Ovary (tissue), 9 donors: ENCODE data around the gene GRWD1. TPM values are rescaled to one million over a fixed set of nuclear protein-coding genes. Genes with fewer than 3 reads are reported as not detected.

Source experiments
- DNase-seq, 5 donors: peaks; one replicate each; pipeline ENCODE4 v3.0.0-alpha.2; 2019 to 2020
- H3K27ac ChIP-seq, 2 donors: fragments of 200-600 bp; one replicate each; pipeline versions ENCODE4 v1.5.1 to v1.8.0; 2019 to 2022
- H3K27me3 ChIP-seq: fragments of 200-600 bp; one replicate; pipeline ENCODE4 v1.8.0; 2022
- H3K36me3 ChIP-seq: fragments of 200-600 bp; sonication (generic); one replicate; pipeline ENCODE4 v1.5.1; 2019
- H3K4me1 ChIP-seq: one replicate; pipeline ENCODE4 v1.8.1; 2013; ENCODE audit warnings: mild to moderate bottlenecking, moderate library complexity; ENCODE audit not compliant: insufficient read depth
- H3K4me3 ChIP-seq: fragments of 200-600 bp; sonication (generic); one replicate; pipeline ENCODE4 v1.5.1; 2017
- H3K9me3 ChIP-seq, 2 donors: fragments of 200-600 bp in 1 of 2; sonication (generic) in 1 of 2; one replicate each; pipeline versions ENCODE4 v1.5.1 to v1.8.1; 2013 to 2019; ENCODE audit warnings: mild to moderate bottlenecking in 1 of 2, moderate library complexity in 1 of 2
- CTCF ChIP-seq, 3 donors: fragments of 450-650 bp in 2 of 3; fragments of 200-600 bp in 1 of 3; IDR thresholded peaks; one replicate each; pipeline versions ENCODE4 v1.5.1 to v1.8.0; 2016 to 2022; ENCODE audit warnings: antibody characterized with exemption in 3 of 3, mild to moderate bottlenecking in 1 of 3
- EP300 ChIP-seq: sonication (generic); formaldehyde crosslinking; IDR thresholded peaks from one replicate; pipeline ENCODE4 v1.6.1; 2017; ENCODE audit warnings: antibody characterized with exemption
- POLR2A ChIP-seq: fragments of 450-650 bp; IDR thresholded peaks from one replicate; pipeline ENCODE4 v1.6.1; 2017; ENCODE audit warnings: antibody characterized with exemption, mild to moderate bottlenecking, moderate library complexity
- WGBS, 3 donors: extraction: QIAGEN DNeasy Blood & Tissue Kit in 1 of 3; methylation state at CpG; one replicate each; pipeline versions ENCODE4 v1.1.5 to v1.1.7; 2013 to 2017; 5-methylcytosine and 5-hydroxymethylcytosine counted together
- intact Hi-C, 4 donors: fragments of 100-400 bp; cut with DNase I; formaldehyde crosslinking; loops; one replicate each; pipeline versions ENCODE4 v1.11.0 to v1.15.1; 2022 to 2023
- polyA plus RNA-seq, 2 donors: library from polyadenylated mRNA; stranded (reverse); fragments of 200-250 nt in 1 of 2; fragments of 350-450 nt in 1 of 2; fragmentation: Illumina TruSeq in 1 of 2; extraction: RNeasy Lipid Tissue Mini Kit (QIAGEN cat#74804) in 1 of 2; gene quantifications; one replicate each; pipeline ENCODE4 v1.2.3, GENCODE V29; 2013 to 2014
- total RNA-seq, 7 donors: library from RNA; depleted of rRNA in 2 of 7; stranded (reverse); fragments of >200 nt in 2 of 7; fragmentation: NEBNext Ultra II Directional in 3 of 7; extraction: Animal tissue kit (Norgen Biotek cat#: 25700) in 3 of 7; gene quantifications; one replicate each; pipeline versions ENCODE4 v1.1.0 to v1.2.4, GENCODE V29; 2016 to 2023
- donor health status: DM: no; HTN: no; CAD: no; lungs with moderate emphysema.
- donor health status: DM: no; HTN: no; CAD: no.
- donor health status: Bipolar disorder and iron deficiency.
- donor health status: DM: yes; HTN: yes; CAD: no.
- donor health status: DM: no; HTN: no; CAD: no.
- donor health status: DM: yes; HTN: yes; CAD: no.

Gene GRWD1
- total and polyA plus RNA-seq, 9 donors, result 9.5 to 41.9 (median 27.9) TPM

DNA sequence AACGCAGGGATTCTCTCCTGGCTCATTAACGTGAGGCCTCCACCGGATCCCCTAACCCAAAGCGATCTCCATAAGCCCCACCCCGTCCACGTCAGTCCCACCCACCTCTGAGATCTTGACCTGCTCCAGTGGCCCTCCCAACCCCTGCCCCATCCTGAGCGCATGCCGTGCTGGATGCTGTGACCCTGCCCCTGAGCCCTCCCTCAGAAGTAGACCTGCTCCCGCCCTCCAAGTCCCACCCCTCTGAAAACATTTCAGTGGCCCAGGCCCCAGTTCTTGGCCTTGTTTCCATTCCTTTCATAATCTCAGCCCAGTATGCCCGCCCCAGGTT is 46.0 kb downstream of the GRWD1 start:
- no peaks in the 10 kb centered on the region for H3K36me3 ChIP-seq
- 19 to 25% (median 20%) methylated on average over 10 of the region's 10 CpGs for WGBS, 3 donors
- no peaks in the 10 kb centered on the region for H3K27me3 ChIP-seq
- no peak overlapping the region for H3K4me3 ChIP-seq
- H3K9me3 ChIP-seq, result no peaks in the 10 kb centered on the region
- DNase-seq, result peak in 2 of 5 donors; percentile 40 to 49
- no peak overlapping the region for H3K27ac ChIP-seq
- no peak for TF ChIP-seq CTCF (IDR thresholded peaks at IDR 0.05)
- no peak for TF ChIP-seq EP300
- TF ChIP-seq POLR2A, result no peak
- peaks cover 12% of the 10 kb centered on the region for H3K4me1 ChIP-seq
- intact Hi-C loops, result loop anchor here (5.0 to 10.0 kb wide), 3 partner anchors 91 to 103 kb away; no protein-coding TSS in a partner anchor

- peak; percentile 95 to 98 (median 95) for DNase-seq
- TF ChIP-seq EP300 (no peak), CTCF (IDR thresholded peaks at IDR 0.05) (no peak), POLR2A (peak; percentile 76)
- Histone ChIP-seq H3K36me3 (no peaks in the 10 kb centered on the region), H3K4me3 (peak overlapping the region; percentile 39), H3K4me1 (peaks cover 12% of the 10 kb centered on the region), H3K9me3 (no peaks in the 10 kb centered on the region), H3K27ac (peak overlapping the region in 1 of 2 donors; percentile 68), H3K27me3 (no peaks in the 10 kb centered on the region)
- intact Hi-C loops, result loop anchor here (5.0 to 10.0 kb wide), 3 partner anchors 89 to 102 kb away; no protein-coding TSS in a partner anchor
- WGBS, 3 donors, result 1 to 2% (median 2%) methylated on average over 29 to 47 of the region's 47 CpGs
Observed at GRCh38 chr19:48492925-48493717, 47.3 kb downstream of the GRWD1 start.

GRCh38 chr19:48493718-48494401 is 48.1 kb downstream of the GRWD1 start:
- Histone ChIP-seq H3K4me3 (peak overlapping the region; percentile 39), H3K36me3 (no peaks in the 10 kb centered on the region), H3K9me3 (no peaks in the 10 kb centered on the region), H3K27ac (peak overlapping the region in 1 of 2 donors; percentile 54), H3K4me1 (peaks cover 12% of the 10 kb centered on the region), H3K27me3 (peaks cover 2% of the 10 kb centered on the region)
- TF ChIP-seq EP300 (no peak), POLR2A (no peak)
- WGBS, 3 donors, result 2 to 12% (median 2%) methylated on average over 10 to 70 of the region's 70 CpGs
- DNase-seq, result peak in 3 of 5 donors; percentile 35 to 54 (median 52)
- intact Hi-C loops, result loop anchor here (5.0 to 10.0 kb wide), 3 partner anchors 88 to 101 kb away; no protein-coding TSS in a partner anchor

- intact Hi-C loops, result loop anchor here in 2 of 4 donors (10.0 kb wide), 1 partner anchor 99 kb away; no protein-coding TSS in a partner anchor
- no peaks in the 10 kb centered on the region for H3K9me3 ChIP-seq
- H3K27ac ChIP-seq, result no peak overlapping the region
- no peaks in the 10 kb centered on the region for H3K36me3 ChIP-seq
- H3K4me1 ChIP-seq, result peaks cover 12% of the 10 kb centered on the region
- no peak for TF ChIP-seq CTCF (IDR thresholded peaks at IDR 0.05)
- TF ChIP-seq POLR2A, result no peak
- TF ChIP-seq EP300, result no peak
- peak in 1 of 5 donors; percentile 10 for DNase-seq
- 78 to 87% (median 84%) methylated on average over 6 of the region's 6 CpGs for WGBS, 3 donors
- no peak overlapping the region for H3K4me3 ChIP-seq
- H3K27me3 ChIP-seq, result peaks cover 2% of the 10 kb centered on the region
Observed at GRCh38 chr19:48495396-48495795, 49.6 kb downstream of the GRWD1 start.
